Lower leg skin (tissue), 3 donors: ENCODE measurements around the gene SRD5A3.

Source experiments
- POLR2A ChIP-seq, 2 donors: fragments of 450-650 bp; IDR thresholded peaks; one replicate each; pipeline ENCODE4 v1.6.1; 2016 to 2017; ENCODE audit warnings: antibody characterized with exemption in 2 of 2, mild to moderate bottlenecking in 1 of 2, moderate library complexity in 1 of 2
- TF ChIP-seq, protein P1 (sequence below), 3 donors: fragments of 450-650 bp; IDR thresholded peaks; one replicate each; pipeline ENCODE4 v1.5.1; 2016; ENCODE audit warnings: antibody characterized with exemption in 3 of 3, mild to moderate bottlenecking in 3 of 3, moderate library complexity in 2 of 3

GRCh38 chr4:55303760-55304165 lies 42.3 kb upstream of the SRD5A3 start:
- TF ChIP-seq, protein P1, sequence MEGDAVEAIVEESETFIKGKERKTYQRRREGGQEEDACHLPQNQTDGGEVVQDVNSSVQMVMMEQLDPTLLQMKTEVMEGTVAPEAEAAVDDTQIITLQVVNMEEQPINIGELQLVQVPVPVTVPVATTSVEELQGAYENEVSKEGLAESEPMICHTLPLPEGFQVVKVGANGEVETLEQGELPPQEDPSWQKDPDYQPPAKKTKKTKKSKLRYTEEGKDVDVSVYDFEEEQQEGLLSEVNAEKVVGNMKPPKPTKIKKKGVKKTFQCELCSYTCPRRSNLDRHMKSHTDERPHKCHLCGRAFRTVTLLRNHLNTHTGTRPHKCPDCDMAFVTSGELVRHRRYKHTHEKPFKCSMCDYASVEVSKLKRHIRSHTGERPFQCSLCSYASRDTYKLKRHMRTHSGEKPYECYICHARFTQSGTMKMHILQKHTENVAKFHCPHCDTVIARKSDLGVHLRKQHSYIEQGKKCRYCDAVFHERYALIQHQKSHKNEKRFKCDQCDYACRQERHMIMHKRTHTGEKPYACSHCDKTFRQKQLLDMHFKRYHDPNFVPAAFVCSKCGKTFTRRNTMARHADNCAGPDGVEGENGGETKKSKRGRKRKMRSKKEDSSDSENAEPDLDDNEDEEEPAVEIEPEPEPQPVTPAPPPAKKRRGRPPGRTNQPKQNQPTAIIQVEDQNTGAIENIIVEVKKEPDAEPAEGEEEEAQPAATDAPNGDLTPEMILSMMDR (IDR thresholded peaks at IDR 0.05), result no peak
- no peak for TF ChIP-seq POLR2A (IDR thresholded peaks at IDR 0.05)
